ELF-1 (cell line): ENCODE measurements around the gene ACTRT2.

Experiments
- DNase-seq: peaks from one replicate; pipeline ENCODE4 v3.0.0-alpha.2; 2016; ENCODE audit warnings: low read depth, low spot score

ACTRT2 gene

DNA sequence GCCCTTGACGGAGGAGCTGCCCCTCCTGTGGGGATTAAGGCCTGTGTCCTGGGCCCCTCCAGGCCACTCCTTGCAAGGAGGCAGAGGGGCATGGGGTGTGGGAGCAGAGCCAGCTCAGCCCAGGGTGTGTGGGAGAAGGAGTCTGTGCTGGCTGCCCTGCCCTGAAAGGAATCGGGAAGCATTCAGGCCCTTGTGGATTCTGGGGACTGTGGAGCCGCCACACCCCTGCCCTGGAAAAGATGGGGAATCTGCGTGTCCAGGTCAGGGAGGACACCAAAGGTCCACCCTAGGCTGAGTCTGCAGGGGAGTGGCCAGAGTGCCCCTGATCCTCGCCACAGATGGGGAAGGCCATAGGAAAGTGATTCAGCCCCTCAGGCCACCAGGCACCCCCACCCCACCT is 31.2 kb downstream of the ACTRT2 start:
- no peak for DNase-seq

DNA sequence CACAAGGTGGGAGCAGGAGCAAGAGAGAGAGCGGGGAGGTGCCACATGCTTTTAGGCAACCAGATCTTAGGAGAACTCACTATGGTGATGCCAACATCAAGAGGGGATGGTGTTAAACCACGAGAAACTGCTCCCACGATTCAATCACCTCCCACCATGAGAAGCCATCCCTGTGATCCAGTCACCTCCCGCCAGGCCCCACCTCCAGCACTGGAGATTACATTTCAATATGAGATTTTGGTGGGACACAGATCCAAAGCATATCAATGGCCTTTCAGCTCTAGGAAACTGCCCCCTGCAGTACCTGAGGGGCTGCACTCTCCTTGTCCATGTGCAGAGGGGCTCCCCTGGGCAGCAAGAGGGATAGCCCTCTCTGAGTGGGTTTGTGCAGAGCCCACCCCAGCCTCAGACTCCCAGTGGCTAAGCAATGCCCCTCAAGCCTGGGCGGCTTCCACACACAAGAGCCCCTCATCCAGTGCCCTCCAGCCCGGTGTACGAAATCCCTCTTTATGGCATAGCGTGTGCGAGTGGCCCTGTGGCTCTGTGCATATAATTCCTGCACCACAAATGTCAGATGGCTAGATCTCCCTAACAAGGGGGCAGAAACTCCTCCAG is 32.2 kb downstream of the ACTRT2 start:
- no peak for DNase-seq

DNA sequence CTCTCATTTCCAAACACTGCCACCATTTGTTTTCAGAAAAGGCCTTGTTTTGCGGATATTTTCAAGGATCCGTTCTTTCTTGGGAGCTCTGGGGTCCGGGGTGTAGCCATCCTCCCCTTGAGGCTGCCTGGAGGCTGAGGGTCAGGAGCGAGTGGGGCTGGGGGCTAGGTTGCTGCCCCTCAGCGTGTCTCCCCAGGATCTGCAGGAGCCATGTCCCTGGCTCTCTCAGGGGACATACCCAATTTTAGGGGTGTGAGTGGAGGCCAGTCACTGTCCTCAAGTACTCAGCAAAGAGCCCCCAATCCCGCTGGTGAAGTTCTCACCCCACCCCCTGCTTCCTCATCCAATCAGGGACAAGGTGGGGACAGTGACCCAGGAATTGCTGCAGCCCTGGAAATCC is 32.7 kb downstream of the ACTRT2 start:
- no peak for DNase-seq

GRCh38 chr1:3054474-3054873 is 33.2 kb downstream of the ACTRT2 start:
- no peak for DNase-seq

DNA sequence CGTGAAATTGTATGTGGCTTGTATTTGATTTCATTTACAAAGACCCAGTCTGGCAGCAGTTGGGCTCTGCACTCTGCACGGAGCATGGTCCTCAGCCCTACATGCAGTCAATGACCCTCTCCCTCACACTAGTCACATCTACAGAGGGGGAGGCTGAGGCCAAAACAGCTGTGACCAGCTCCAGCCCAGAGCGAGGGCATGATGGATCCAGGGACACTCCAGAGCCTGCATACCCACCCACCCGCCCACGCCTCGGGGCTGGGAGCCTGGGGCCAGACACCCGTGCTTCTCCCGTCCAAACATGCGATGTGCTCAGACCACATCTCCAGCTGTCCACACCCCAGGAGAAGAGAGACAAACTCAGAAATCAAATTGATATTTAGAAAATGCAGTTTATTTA is 33.8 kb downstream of the ACTRT2 start:
- DNase-seq = no peak

- DNase-seq = no peak
Observed at GRCh38 chr1:3056641-3057040, 35.4 kb downstream of the ACTRT2 start.

GRCh38 chr1:3058263-3059030 is 37.2 kb downstream of the ACTRT2 start:
- DNase-seq = no peak

GRCh38 chr1:3060127-3060526 is 38.9 kb downstream of the ACTRT2 start:
- DNase-seq = no peak

DNA sequence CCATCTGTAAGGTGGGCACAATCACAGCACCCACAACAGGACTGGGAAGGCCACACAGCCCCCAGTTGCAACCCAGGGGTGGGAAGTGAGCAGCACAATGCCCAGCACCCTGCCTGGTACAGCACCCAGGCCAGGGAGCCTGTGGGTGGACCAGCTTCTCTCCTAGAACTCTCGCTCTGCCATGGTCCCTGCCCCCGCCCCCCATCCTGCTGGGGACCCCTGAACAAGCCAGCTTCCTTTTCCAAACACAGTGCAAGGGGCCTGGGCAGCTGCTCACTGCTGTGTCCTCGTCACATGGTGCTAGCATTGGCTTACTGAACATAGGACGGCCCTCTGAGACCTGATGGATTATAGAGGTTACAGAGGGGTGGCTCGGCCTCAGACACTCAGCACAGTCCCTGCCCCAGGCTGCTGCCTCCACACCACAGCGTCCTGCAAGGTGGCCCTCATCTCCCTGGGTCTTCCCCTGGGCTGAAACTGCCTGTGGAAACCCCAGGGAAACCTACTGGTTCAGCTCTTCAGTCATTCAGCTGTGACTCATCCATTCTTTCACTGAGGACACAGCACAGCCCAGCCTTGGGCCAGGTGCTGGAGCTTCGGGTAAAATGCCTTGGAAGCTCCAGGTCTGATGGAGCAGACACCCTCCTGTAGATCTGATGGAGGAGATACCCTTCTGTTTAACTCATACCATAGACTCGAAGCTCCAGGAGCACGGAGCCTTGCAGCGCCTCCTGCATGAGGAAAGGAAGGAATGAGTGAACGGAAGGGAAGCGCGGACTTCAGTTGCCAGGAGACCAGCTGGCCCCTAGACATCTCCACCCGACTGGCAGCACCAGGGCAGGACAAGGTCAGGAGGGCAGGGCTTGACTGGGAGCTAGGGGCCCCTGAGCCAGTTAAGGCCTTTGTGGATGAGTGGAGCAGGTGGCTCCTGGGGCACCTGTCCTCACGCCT is 39.6 kb downstream of the ACTRT2 start:
- peak; percentile 65 for DNase-seq

GRCh38 chr1:3061566-3061965 is 40.3 kb downstream of the ACTRT2 start:
- no peak for DNase-seq

DNA sequence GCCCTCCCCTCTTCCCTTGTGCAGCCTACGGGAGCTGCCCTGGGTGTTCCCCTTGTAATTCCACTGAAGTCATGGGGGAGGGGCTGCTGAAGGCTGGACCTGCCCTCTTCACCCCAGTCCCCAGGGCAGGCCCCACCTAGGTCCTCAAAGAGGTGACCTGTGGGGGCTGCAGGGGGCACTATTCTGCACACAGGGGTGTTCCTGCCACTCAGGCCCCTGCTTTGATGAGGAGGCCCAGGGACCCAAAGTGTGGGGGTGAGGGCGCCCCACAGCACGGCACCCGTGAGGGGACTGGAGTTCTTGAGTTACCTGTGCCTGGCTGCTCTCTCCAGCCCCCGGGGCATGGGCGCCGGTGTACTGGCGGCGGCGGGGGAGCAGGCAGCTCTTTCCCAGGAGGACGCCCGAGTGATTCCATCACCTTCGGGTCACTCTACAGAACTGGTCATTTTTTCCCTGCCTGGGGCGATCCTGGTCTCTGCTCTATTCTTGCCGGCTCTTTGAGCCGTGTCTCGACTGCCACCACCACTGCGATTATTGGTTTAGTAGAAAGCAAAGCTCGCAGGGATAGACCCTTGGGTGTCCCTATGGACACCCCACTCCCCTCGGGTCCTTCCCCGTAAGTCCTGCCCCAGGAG is 40.8 kb downstream of the ACTRT2 start:
- DNase-seq = peak; percentile 60

GRCh38 chr1:3062616-3063378 is 41.5 kb downstream of the ACTRT2 start:
- no peak for DNase-seq

DNA sequence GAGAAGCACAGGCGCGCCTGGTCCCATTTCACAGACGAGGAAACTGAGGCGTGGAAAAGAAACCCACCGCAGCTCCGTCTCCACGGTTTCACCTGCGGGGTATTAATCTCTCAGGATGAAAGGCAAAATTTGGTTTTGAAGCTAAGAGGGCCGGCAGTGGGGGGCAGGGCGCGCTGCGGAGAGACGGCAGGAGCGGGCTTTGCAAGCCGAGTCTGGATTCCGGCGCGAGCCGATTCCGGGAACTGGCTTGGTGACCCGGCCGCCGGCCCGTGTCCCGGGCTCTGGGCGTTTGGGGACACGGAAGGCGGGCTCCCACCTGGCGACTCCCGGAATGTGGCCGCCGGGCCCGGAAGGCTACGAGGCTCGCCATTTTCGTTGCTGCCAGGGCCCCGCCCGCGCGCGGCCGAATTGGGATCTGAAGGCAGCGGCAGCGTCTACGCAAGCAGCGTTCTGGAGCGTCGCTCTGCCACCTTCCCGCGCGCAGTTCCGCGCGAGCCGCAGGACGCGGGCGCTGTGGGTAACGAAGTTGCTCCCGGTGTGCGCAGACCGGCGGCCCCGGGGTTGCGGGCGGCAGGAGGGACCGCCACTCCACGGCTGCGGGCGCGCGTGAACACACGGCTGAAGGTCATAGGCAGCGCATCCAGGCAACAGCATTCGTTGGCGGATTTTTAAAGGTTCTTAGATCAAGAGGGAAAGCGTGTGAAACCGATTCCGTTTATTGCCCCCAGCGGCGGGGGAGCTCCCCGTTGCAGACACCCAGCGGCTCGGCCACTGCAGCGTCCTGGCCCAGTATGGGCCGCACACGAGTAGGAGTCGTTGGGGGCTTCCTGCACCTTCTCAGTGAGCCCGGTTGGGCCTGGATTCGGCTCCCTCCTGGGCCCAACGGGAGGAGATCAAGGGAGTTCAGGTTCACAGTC is 42.4 kb downstream of the ACTRT2 start:
- DNase-seq = peak; percentile 46

DNA sequence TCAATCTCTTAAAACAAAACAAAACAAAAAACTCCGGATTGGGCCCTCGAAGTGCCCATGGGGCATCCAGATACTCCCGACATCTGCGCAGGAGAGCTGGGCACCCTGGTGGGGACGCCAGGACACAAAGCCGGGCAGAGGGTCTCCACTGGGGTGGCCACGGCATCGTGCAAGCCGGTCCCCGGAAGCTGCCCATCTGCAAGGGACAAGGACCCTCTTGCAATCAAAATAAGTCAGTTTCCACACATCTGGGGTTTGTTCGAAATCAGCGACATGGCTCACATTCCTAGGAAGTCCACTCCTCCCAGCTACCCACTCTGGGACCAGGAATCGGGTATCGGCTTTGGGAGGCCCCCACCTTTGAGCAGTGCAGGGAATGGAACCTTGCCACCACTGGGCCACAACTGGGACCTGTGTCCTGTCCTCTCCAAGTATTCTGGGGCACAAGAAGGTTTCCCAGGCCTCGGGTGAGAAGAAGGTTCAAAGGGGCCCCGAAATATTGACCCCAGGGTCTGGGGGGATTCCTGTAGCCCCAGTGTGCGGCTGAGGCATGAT is 43.1 kb downstream of the ACTRT2 start:
- no peak for DNase-seq

DNA sequence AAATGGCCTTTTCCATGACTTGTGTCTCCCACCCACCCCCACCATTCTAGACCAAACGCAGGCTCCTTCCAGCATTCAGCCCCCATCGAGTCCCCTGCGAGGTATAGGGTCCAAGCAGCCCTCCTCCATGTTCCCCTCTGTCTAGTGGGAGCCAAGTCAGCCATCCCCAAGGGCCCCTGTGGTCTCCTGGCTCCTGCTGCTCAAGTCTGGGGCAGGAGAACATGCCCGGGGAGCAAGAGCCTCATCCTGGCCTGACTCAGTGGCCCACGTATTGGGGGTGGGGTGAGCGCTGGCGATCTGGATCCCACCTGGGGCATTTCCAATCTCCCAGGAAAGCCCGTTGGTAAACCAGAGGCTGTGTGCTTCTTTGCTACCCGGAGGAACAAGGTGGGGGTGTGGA is 43.6 kb downstream of the ACTRT2 start:
- DNase-seq = no peak

DNA sequence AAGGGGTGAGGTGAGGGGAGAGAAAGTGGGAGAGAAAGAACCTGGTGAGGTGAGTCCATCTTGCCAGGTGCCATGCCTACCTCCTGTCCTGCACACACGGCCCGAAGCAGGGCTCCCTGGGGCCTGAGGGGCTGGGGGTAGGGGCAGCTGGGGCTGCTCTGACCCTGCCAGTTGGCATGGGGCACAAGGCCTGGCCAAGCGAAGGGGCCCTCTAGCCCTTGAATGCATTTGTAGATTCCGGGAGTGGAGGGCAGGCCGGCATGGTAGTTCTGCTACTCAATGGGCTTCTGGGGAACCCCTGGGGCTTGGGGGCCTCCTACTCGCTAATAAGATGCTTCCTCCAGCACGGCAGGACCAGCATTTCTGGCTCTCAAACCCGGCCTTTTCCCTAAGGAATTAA is 44.1 kb downstream of the ACTRT2 start:
- no peak for DNase-seq

DNA sequence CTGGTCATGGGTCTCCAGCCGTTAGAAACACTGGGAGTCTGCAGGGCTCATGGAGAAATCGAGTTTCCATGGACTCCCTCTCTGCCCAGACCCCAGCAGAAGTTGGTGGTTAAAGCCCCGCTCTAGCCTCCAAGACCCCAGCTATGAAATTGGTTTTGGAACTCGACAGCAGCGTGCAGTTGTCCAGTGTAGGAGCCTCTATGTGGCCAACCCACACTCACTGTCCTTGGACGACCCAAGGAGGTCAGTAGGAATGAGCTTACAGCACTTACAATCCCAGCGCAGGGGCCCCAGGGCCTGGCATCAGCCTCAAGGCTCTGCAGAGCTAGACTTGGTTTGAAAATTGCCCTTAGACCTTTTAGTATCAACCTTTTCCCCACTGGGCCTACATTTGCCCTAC is 44.5 kb downstream of the ACTRT2 start:
- no peak for DNase-seq

- no peak for DNase-seq
Observed at GRCh38 chr1:3066250-3066711, 45.0 kb downstream of the ACTRT2 start.

DNA sequence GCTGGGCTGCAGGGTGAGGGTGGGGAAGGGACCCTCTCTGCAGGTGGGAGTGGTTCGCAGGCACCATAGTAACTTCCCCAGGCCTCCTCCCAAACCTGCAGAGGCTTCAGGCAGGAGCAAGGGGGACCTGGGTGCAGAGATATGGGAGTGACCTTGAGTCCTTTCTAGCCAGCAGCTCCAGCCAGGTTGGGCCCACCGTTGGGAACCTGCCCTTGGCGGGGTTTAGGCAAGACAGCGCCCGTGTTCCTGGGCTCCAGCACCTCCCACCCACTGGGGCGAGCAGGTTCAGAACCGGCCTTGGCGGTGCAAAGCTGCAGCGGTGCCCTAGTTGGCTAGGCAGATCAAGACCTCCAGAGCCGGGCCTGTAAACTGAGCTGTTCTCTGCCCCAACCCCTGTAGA is 45.6 kb downstream of the ACTRT2 start:
- DNase-seq = no peak

DNA sequence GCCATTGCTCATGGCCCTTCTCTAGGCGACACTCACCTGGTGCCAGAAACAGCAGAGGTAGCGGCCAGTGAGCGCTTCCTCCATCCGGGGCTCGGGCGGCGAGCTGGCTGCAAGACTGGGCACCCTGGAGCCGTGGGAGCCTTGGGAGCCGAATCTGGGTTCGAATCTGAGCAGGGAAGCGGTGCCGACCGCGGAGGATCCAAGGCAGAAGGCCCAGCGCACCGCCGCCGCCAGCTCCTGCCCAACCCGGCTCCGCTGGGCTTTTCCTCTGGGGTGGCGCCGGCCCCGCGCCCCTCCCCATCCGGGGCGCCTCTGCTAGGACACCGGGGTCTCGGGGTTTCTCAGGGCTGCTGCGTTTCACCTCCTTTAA is 46.0 kb downstream of the ACTRT2 start:
- DNase-seq = no peak
